K562 (cell line): ENCODE measurements around the gene GANAB. TPM values are rescaled to one million over a fixed set of nuclear protein-coding genes. Genes with fewer than 3 reads are reported as not detected.
A peak's percentile ranks its signal among the peaks of the same experiment; 100 is the strongest.

Source experiments
- ARID1B ChIP-seq: fragments of 450-650 bp; IDR thresholded peaks from 2 replicates; pipeline ENCODE4 v1.6.1; 2016; ENCODE audit warnings: antibody characterized with exemption, mild to moderate bottlenecking, inconsistent platforms
- ATF2 ChIP-seq: sonication (generic); formaldehyde crosslinking; IDR thresholded peaks from 2 replicates; pipeline ENCODE4 v1.8.1; 2022; ENCODE audit warnings: missing genetic modification reagents
- C11orf30 ChIP-seq: fragments of 450-650 bp; IDR thresholded peaks from 2 replicates; pipeline ENCODE4 v1.6.1; 2016; ENCODE audit warnings: low read depth, mild to moderate bottlenecking
- CBX8 ChIP-seq: fragments of 200-600 bp; sonication (generic); IDR thresholded peaks from 2 replicates; pipeline ENCODE4 v1.6.1; 2012; ENCODE audit warnings: borderline replicate concordance, mixed run types, low read depth, mild to moderate bottlenecking, moderate library complexity, mixed read lengths, low read length, control low read depth, inconsistent platforms; ENCODE audit not compliant: poor library complexity, severe bottlenecking; ENCODE audit errors: extremely low read depth
- E2F8 ChIP-seq: fragments of 450-650 bp; IDR thresholded peaks from 2 replicates; pipeline ENCODE4 v1.7.1; 2018; ENCODE audit warnings: mild to moderate bottlenecking, low read depth; ENCODE audit not compliant: partially characterized antibody
- EP300 ChIP-seq: IDR thresholded peaks from 2 replicates; pipeline ENCODE4 v1.6.1; 2012; ENCODE audit warnings: low read length, improper control_type of control experiment
- FIP1L1 ChIP-seq: fragments of 200-400 bp; formaldehyde crosslinking; IDR thresholded peaks from 2 replicates; pipeline ENCODE4 v1.6.1; 2018; ENCODE audit warnings: mild to moderate bottlenecking, low read depth, low read length; ENCODE audit not compliant: poor library complexity, severe bottlenecking
- FOXM1 ChIP-seq, 2 experiments: fragments of 450-650 bp in 1 of 2; sonication (generic) in 1 of 2; formaldehyde crosslinking in 1 of 2; IDR thresholded peaks; 2 replicates each; pipeline versions ENCODE4 v1.6.1 to v1.9.0; 2017 to 2022; ENCODE audit warnings: low read depth in 2 of 2, mild to moderate bottlenecking in 2 of 2, missing genetic modification reagents in 1 of 2, moderate library complexity in 1 of 2
- KLF6 ChIP-seq: fragments of 250-450 bp; sonication (Bioruptor Pico); IDR thresholded peaks from 2 replicates; pipeline ENCODE4 v1.4.0; 2020; ENCODE audit warnings: mild to moderate bottlenecking, moderate library complexity, borderline replicate concordance
- PBX2 ChIP-seq, 2 experiments: IDR thresholded peaks in 1 of 2; conservative IDR thresholded peaks in 1 of 2; 2 replicates each; pipeline ENCODE4 v1.6.1; 2016; ENCODE audit warnings: low read depth in 2 of 2, mild to moderate bottlenecking in 1 of 2, missing compliant biosample characterization in 1 of 2, missing genetic modification characterization in 1 of 2, moderate library complexity in 1 of 2
- PHB2 ChIP-seq: fragments of 450-650 bp; IDR thresholded peaks from 2 replicates; pipeline ENCODE4 v1.6.1; 2017; ENCODE audit warnings: low read depth
- SAP30 ChIP-seq: fragments of 200-600 bp; sonication (generic); IDR thresholded peaks from 2 replicates; pipeline ENCODE4 v1.6.1; 2012; ENCODE audit warnings: borderline replicate concordance, low read depth, mild to moderate bottlenecking, moderate library complexity, low read length, control low read depth, inconsistent platforms; ENCODE audit not compliant: insufficient read depth, poor library complexity, severe bottlenecking
- STAT5A ChIP-seq: IDR thresholded peaks from 2 replicates; pipeline ENCODE4 v1.6.1; 2012; ENCODE audit warnings: low read length, inconsistent platforms, borderline replicate concordance
- TAF9B ChIP-seq: fragments of 450-650 bp; IDR thresholded peaks from 2 replicates; pipeline ENCODE4 v1.6.1; 2018; ENCODE audit warnings: mild to moderate bottlenecking; ENCODE audit not compliant: partially characterized antibody
- THAP7 ChIP-seq: fragments of 250-450 bp; sonication (Bioruptor Pico); IDR thresholded peaks from 2 replicates; pipeline ENCODE4 v1.5.0; 2021
- TSC22D4 ChIP-seq: fragments of 450-650 bp; IDR thresholded peaks from 2 replicates; pipeline ENCODE4 v1.6.1; 2016; ENCODE audit warnings: missing genetic modification characterization, missing biosample characterization, control low read depth
- ZBED1 ChIP-seq: IDR thresholded peaks from 2 replicates; pipeline ENCODE4 v1.6.1; 2014
- ZNF217 ChIP-seq: sonication (generic); formaldehyde crosslinking; IDR thresholded peaks from 2 replicates; pipeline ENCODE4 v1.8.0; 2022; ENCODE audit warnings: mild to moderate bottlenecking, missing genetic modification reagents
- ZNF766 ChIP-seq: fragments of 200-800 bp; sonication (Bioruptor generic); conservative IDR thresholded peaks from 2 replicates; pipeline ENCODE4 v1.6.1; 2016; ENCODE audit warnings: missing genetic modification characterization, missing compliant biosample characterization
- polyA plus RNA-seq, 8 experiments: library from polyadenylated mRNA; depleted of rRNA in 4 of 8; stranded (reverse) in 5 of 8; unstranded in 3 of 8; fragments of >200 nt; fragmentation: Nextera tagmentation in 2 of 8; fragmentation: Illumina TruSeq in 1 of 8; extraction: Ambion mirVana in 2 of 8; extraction: Trizol in 1 of 8; gene quantifications; 2 replicates each; pipeline versions ENCODE4 v1.2.1 to v1.2.3, GENCODE V29; 2011 to 2014; ENCODE audit warnings: inconsistent platforms in 1 of 8, missing spikeins in 1 of 8
- total RNA-seq, 7 experiments: library from RNA; depleted of rRNA in 6 of 7; stranded (reverse); fragments of >200 nt in 6 of 7; fragmentation: Illumina TruSeq in 2 of 7; extraction: Trizol in 2 of 7; gene quantifications; 2 replicates each; pipeline versions ENCODE4 v1.2.1 to v1.2.3, GENCODE V29; 2011 to 2021; ENCODE audit warnings: low replicate concordance in 1 of 7

GANAB gene
- total and polyA plus RNA-seq, 9 of the 15 experiments (the other 6 are each of a cell fraction or from before 2014, with no cell fraction given) = 6.5 to 284 (median 161) TPM

GRCh38 chr11:62593434-62594044 lies 52.9 kb downstream of the GANAB start (continued):
- TF ChIP-seq PBX2 (CRISPR knock-in tag; IDR thresholded peaks at IDR 0.05; ENCODE audit: low read depth) (no peak), PBX2 (tag; conservative IDR thresholded peaks at IDR 0.05; ENCODE audit: low read depth) (no peak), C11orf30 (no peak), ZBED1 (no peak), SAP30 (no peak), ZNF766 (CRISPR knock-in tag) (no peak), TAF9B (no peak), PHB2 (no peak), CBX8 (no peak), THAP7 (CRISPR knock-in tag) (no peak), ATF2 (no peak), FIP1L1 (no peak), ZNF217 (CRISPR knock-in tag) (no peak), STAT5A (no peak), EP300 (no peak), KLF6 (no peak), FOXM1 (IDR thresholded peaks at IDR 0.05; ENCODE audit: low read depth) (no peak), FOXM1 (CRISPR knock-in tag; IDR thresholded peaks at IDR 0.05; ENCODE audit: low read depth) (no peak), ARID1B (no peak), TSC22D4 (tag) (no peak), E2F8 (peak; percentile 18)
